ENCODE measurements around the gene KCNT2. TPM values are rescaled to one million over a fixed set of nuclear protein-coding genes. Genes with fewer than 3 reads are reported as not detected.

Gene KCNT2
- total RNA-seq, 1 donor from 2014 or later: 29.8 TPM

GRCh38 chr1:196628838-196629237 is 20.6 kb upstream of the KCNT2 start:
- H2AFZ ChIP-seq (replicated peaks): no peak overlapping the region
- H3K27ac Mint-ChIP-seq: no peak overlapping the region
- no peaks in the 10 kb centered on the region for H3K36me3 ChIP-seq
- H3K4me3 ChIP-seq: no peak overlapping the region
- peaks cover 7% of the 10 kb centered on the region for H3K9me3 Mint-ChIP-seq
- H3K79me2 ChIP-seq (ENCODE audit: low read depth): no peaks in the 10 kb centered on the region
- no peaks in the 10 kb centered on the region for H3K4me1 Mint-ChIP-seq
- no peaks in the 10 kb centered on the region for H3K27me3 Mint-ChIP-seq (ENCODE audit: insufficient read depth, low read depth)
- H3K9ac ChIP-seq: no peak overlapping the region
- no peak for DNase-seq (ENCODE audit: low spot score)
- no peaks in the 10 kb centered on the region for H4K20me1 ChIP-seq (ENCODE audit: low read depth)
- no peak overlapping the region for H3K4me3 Mint-ChIP-seq
- no peaks in the 10 kb centered on the region for H3K9me3 ChIP-seq (ENCODE audit: low read depth)
- no peaks in the 10 kb centered on the region for H3K27me3 ChIP-seq
- no peaks in the 10 kb centered on the region for H3F3A ChIP-seq (ENCODE audit: low read depth)
- no peaks in the 10 kb centered on the region for H3K36me3 Mint-ChIP-seq
- H3K4me2 ChIP-seq: no peak overlapping the region
- H3K4me1 ChIP-seq: no peaks in the 10 kb centered on the region
- TF ChIP-seq CTCF (IDR thresholded peaks at IDR 0.05) (no peak), EZH2 (IDR thresholded peaks at IDR 0.05) (no peak), EZH2phosphoT487 (IDR thresholded peaks at IDR 0.05) (no peak)
- H3K27ac ChIP-seq: no peak overlapping the region

- H3K79me2 ChIP-seq (ENCODE audit: low read depth): no peaks in the 10 kb centered on the region
- Mint-ChIP-seq H3K4me1 (no peaks in the 10 kb centered on the region), H3K27ac (no peak overlapping the region), H3K36me3 (no peaks in the 10 kb centered on the region), H3K27me3 (ENCODE audit: insufficient read depth, low read depth) (no peaks in the 10 kb centered on the region), H3K9me3 (no peaks in the 10 kb centered on the region), H3K4me3 (no peak overlapping the region)
- no peaks in the 10 kb centered on the region for H3K27me3 ChIP-seq
- no peaks in the 10 kb centered on the region for H3K9me3 ChIP-seq (ENCODE audit: low read depth)
- DNase-seq (ENCODE audit: low spot score): no peak
- TF ChIP-seq EZH2 (IDR thresholded peaks at IDR 0.05) (no peak), CTCF (IDR thresholded peaks at IDR 0.05) (no peak), EZH2phosphoT487 (IDR thresholded peaks at IDR 0.05) (no peak)
- H3K9ac ChIP-seq: no peak overlapping the region
- H3K4me2 ChIP-seq: no peak overlapping the region
- no peaks in the 10 kb centered on the region for H3F3A ChIP-seq (ENCODE audit: low read depth)
- H4K20me1 ChIP-seq (ENCODE audit: low read depth): no peaks in the 10 kb centered on the region
- no peaks in the 10 kb centered on the region for H3K4me1 ChIP-seq
- H3K36me3 ChIP-seq: no peaks in the 10 kb centered on the region
- H3K27ac ChIP-seq: no peak overlapping the region
- no peak overlapping the region for H3K4me3 ChIP-seq
- no peak overlapping the region for H2AFZ ChIP-seq (replicated peaks)
Measured at GRCh38 chr1:196623079-196623478, 14.8 kb upstream of the KCNT2 start.

GRCh38 chr1:196619721-196620120 is 11.5 kb upstream of the KCNT2 start:
- H3K27me3 ChIP-seq: no peaks in the 10 kb centered on the region
- H3K27ac Mint-ChIP-seq: no peak overlapping the region
- H3K9me3 Mint-ChIP-seq: no peaks in the 10 kb centered on the region

More at GRCh38 chr1:196619721-196620120, 11.5 kb upstream of the KCNT2 start:
- no peaks in the 10 kb centered on the region for H3F3A ChIP-seq (ENCODE audit: low read depth)
- H2AFZ ChIP-seq (replicated peaks): no peak overlapping the region
- no peak overlapping the region for H3K4me3 ChIP-seq
- H3K9me3 ChIP-seq (ENCODE audit: low read depth): no peaks in the 10 kb centered on the region
- H3K27me3 Mint-ChIP-seq (ENCODE audit: insufficient read depth, low read depth): no peaks in the 10 kb centered on the region
- no peaks in the 10 kb centered on the region for H3K4me1 Mint-ChIP-seq
- no peaks in the 10 kb centered on the region for H3K79me2 ChIP-seq (ENCODE audit: low read depth)
- H3K4me2 ChIP-seq: no peak overlapping the region
- no peak overlapping the region for H3K4me3 Mint-ChIP-seq
- H3K27ac ChIP-seq: no peak overlapping the region
- TF ChIP-seq EZH2phosphoT487 (IDR thresholded peaks at IDR 0.05) (no peak), EZH2 (IDR thresholded peaks at IDR 0.05) (no peak), CTCF (IDR thresholded peaks at IDR 0.05) (no peak)
- H3K36me3 ChIP-seq: no peaks in the 10 kb centered on the region
- no peaks in the 10 kb centered on the region for H3K36me3 Mint-ChIP-seq
- no peak for DNase-seq (ENCODE audit: low spot score)
- no peaks in the 10 kb centered on the region for H3K4me1 ChIP-seq
- no peaks in the 10 kb centered on the region for H4K20me1 ChIP-seq (ENCODE audit: low read depth)
- no peak overlapping the region for H3K9ac ChIP-seq

All from neural progenitor cell (in vitro differentiated cells).